Trophoblast cell (in vitro differentiated cells and primary cell): ENCODE results near the gene PKD1.
A peak's percentile ranks its signal among the peaks of the same experiment; 100 is the strongest.

ENCODE experiments used
- DNase-seq, 2 donors: peaks; one replicate each; pipeline ENCODE4 v3.0.0-alpha.2; 2016
- H2AFZ ChIP-seq: 2 replicates; pipeline ENCODE4 v1.6.1; 2013; ENCODE audit warnings: low read length, moderate library complexity, mild to moderate bottlenecking; ENCODE audit not compliant: insufficient read depth, poor library complexity
- H2AK5ac ChIP-seq: 2 replicates; pipeline ENCODE4 v1.6.1; 2013; ENCODE audit warnings: mild to moderate bottlenecking, low read length
- H2BK120ac ChIP-seq: 2 replicates; pipeline ENCODE4 v1.6.1; 2013; ENCODE audit warnings: low read length, mild to moderate bottlenecking, moderate library complexity; ENCODE audit not compliant: insufficient read depth, poor library complexity
- H2BK12ac ChIP-seq: 2 replicates; pipeline ENCODE4 v1.6.1; 2013; ENCODE audit warnings: mild to moderate bottlenecking, low read length, moderate library complexity
- H2BK5ac ChIP-seq: 2 replicates; pipeline ENCODE4 v1.6.1; 2013; ENCODE audit warnings: low read length, low read depth, moderate library complexity, mild to moderate bottlenecking; ENCODE audit not compliant: poor library complexity
- H3K14ac ChIP-seq: 2 replicates; pipeline ENCODE4 v1.6.1; 2013; ENCODE audit warnings: mild to moderate bottlenecking, low read length
- H3K18ac ChIP-seq: 2 replicates; pipeline ENCODE4 v1.6.1; 2013; ENCODE audit warnings: mild to moderate bottlenecking, low read length
- H3K23ac ChIP-seq: 2 replicates; pipeline ENCODE4 v1.6.1; 2013; ENCODE audit warnings: low read length
- H3K27ac ChIP-seq: 2 replicates; pipeline ENCODE4 v1.5.1; 2013; ENCODE audit warnings: low read depth, mild to moderate bottlenecking, inconsistent platforms, low read length, moderate library complexity
- H3K27me3 ChIP-seq: 2 replicates; pipeline ENCODE4 v1.6.1; 2013; ENCODE audit warnings: inconsistent platforms, mild to moderate bottlenecking, low read length, moderate library complexity; ENCODE audit not compliant: insufficient read depth
- H3K36me3 ChIP-seq, 2 experiments: 1 replicate in 1 of 2; 2 replicates in 1 of 2; pipeline ENCODE4 v1.6.1; 2013; ENCODE audit warnings: low read length in 2 of 2, mild to moderate bottlenecking in 2 of 2, moderate library complexity in 1 of 2; ENCODE audit not compliant: insufficient read depth in 2 of 2, control insufficient read depth in 1 of 2
- H3K4ac ChIP-seq: 2 replicates; pipeline ENCODE4 v1.6.1; 2013; ENCODE audit warnings: low read depth, mild to moderate bottlenecking, low read length, moderate library complexity
- H3K4me1 ChIP-seq, 2 experiments: 1 replicate in 1 of 2; 2 replicates in 1 of 2; pipeline ENCODE4 v1.6.1; 2013; ENCODE audit warnings: low read length in 2 of 2, mild to moderate bottlenecking in 2 of 2, moderate library complexity in 1 of 2; ENCODE audit not compliant: insufficient read depth in 2 of 2, control insufficient read depth in 1 of 2
- H3K4me2 ChIP-seq: 2 replicates; pipeline ENCODE4 v1.6.1; 2013; ENCODE audit warnings: inconsistent platforms, mild to moderate bottlenecking, low read length, moderate library complexity
- H3K4me3 ChIP-seq: 2 replicates; pipeline ENCODE4 v1.5.1; 2013; ENCODE audit warnings: mild to moderate bottlenecking, low read depth, low read length, inconsistent platforms
- H3K79me1 ChIP-seq: one replicate; pipeline ENCODE4 v1.6.1; 2013; ENCODE audit warnings: low read length
- H3K79me2 ChIP-seq: 2 replicates; pipeline ENCODE4 v1.6.1; 2013; ENCODE audit warnings: low read length, mild to moderate bottlenecking; ENCODE audit not compliant: control insufficient read depth, insufficient read depth, poor library complexity
- H3K9ac ChIP-seq: 2 replicates; pipeline ENCODE4 v1.6.1; 2013; ENCODE audit warnings: mild to moderate bottlenecking, low read length
- H3K9me3 ChIP-seq: 2 replicates; pipeline ENCODE4 v1.6.1; 2013; ENCODE audit warnings: low read depth, mild to moderate bottlenecking, control low read depth, inconsistent platforms, low read length; ENCODE audit not compliant: insufficient read depth
- H4K12ac ChIP-seq: 2 replicates; pipeline ENCODE4 v1.6.1; 2013; ENCODE audit warnings: low read depth, mild to moderate bottlenecking, low read length, moderate library complexity
- H4K8ac ChIP-seq: 2 replicates; pipeline ENCODE4 v1.6.1; 2013; ENCODE audit warnings: low read depth, mild to moderate bottlenecking, low read length, moderate library complexity
- H4K91ac ChIP-seq: one replicate; pipeline ENCODE4 v1.6.1; 2013; ENCODE audit warnings: low read depth, mild to moderate bottlenecking, low read length, moderate library complexity
- WGBS: extraction: QIAGEN DNeasy Blood & Tissue Kit; methylation state at CpG from one replicate; pipeline ENCODE4 v1.1.7; 2013; ENCODE audit warnings: missing lambda C conversion rate; ENCODE audit not compliant: insufficient read length, insufficient coverage; ENCODE audit errors: extremely low coverage; 5-methylcytosine and 5-hydroxymethylcytosine counted together

The PKD1 gene

GRCh38 chr16:2092866-2093265, 42.8 kb downstream of the PKD1 start:
- whole genome bisulfite sequencing, result no CpG with 5 or more reads among the region's 13 CpGs
- DNase-seq, result no peak

GRCh38 chr16:2092256-2092620, 43.5 kb downstream of the PKD1 start:
- Histone ChIP-seq H4K91ac (no peak overlapping the region), H3K18ac (no peak overlapping the region), H3K14ac (no peak overlapping the region), H2BK120ac (no peak overlapping the region), H3K4me2 (no peak overlapping the region), H3K27ac (no peak overlapping the region), H2BK5ac (no peak overlapping the region), H3K9ac (no peak overlapping the region), H3K4me1 (peaks cover 7 to 14% of the 10 kb centered on the region in 2 experiments), H4K8ac (no peak overlapping the region), H2AFZ (no peak overlapping the region), H3K23ac (no peak overlapping the region), H3K9me3 (peaks cover 3% of the 10 kb centered on the region), H2BK12ac (no peak overlapping the region), H4K12ac (no peak overlapping the region), H3K4ac (no peak overlapping the region), H3K27me3 (no peaks in the 10 kb centered on the region), H2AK5ac (no peak overlapping the region), H3K4me3 (no peak overlapping the region), H3K36me3 (peaks cover 65 to 71% of the 10 kb centered on the region in 2 experiments), H3K79me2 (no peaks in the 10 kb centered on the region), H3K79me1 (peaks cover 3% of the 10 kb centered on the region)
- no peak for DNase-seq
- WGBS, result no CpG with 5 or more reads among the region's 16 CpGs

More at GRCh38 chr16:2092866-2093265, 42.8 kb downstream of the PKD1 start:
- no peak overlapping the region for H3K27ac ChIP-seq
- H2AFZ ChIP-seq, result no peak overlapping the region
- peaks cover 7 to 14% of the 10 kb centered on the region in 2 experiments for H3K4me1 ChIP-seq
- peaks cover 3% of the 10 kb centered on the region for H3K79me1 ChIP-seq
- H3K79me2 ChIP-seq, result no peaks in the 10 kb centered on the region
- no peak overlapping the region for H2BK5ac ChIP-seq
- H2BK12ac ChIP-seq, result no peak overlapping the region
- H4K91ac ChIP-seq, result no peak overlapping the region
- H3K36me3 ChIP-seq, result peaks cover 65 to 70% of the 10 kb centered on the region in 2 experiments
- no peak overlapping the region for H2BK120ac ChIP-seq
- no peak overlapping the region for H3K14ac ChIP-seq
- H3K4ac ChIP-seq, result no peak overlapping the region
- no peak overlapping the region for H4K12ac ChIP-seq
- no peak overlapping the region for H3K4me3 ChIP-seq
- no peak overlapping the region for H3K18ac ChIP-seq
- H4K8ac ChIP-seq, result no peak overlapping the region
- no peak overlapping the region for H3K23ac ChIP-seq
- no peak overlapping the region for H3K4me2 ChIP-seq
- H3K9ac ChIP-seq, result no peak overlapping the region
- no peaks in the 10 kb centered on the region for H3K27me3 ChIP-seq
- peaks cover 3% of the 10 kb centered on the region for H3K9me3 ChIP-seq
- no peak overlapping the region for H2AK5ac ChIP-seq

- Histone ChIP-seq H2AK5ac (no peak overlapping the region), H3K27ac (no peak overlapping the region), H4K12ac (peak overlapping the region; percentile 51), H3K9me3 (peaks cover 3% of the 10 kb centered on the region), H3K14ac (peak overlapping the region; percentile 68), H3K18ac (peak overlapping the region; percentile 13), H3K4me3 (peak overlapping the region; percentile 64), H3K23ac (no peak overlapping the region), H3K36me3 (peaks cover 66 to 71% of the 10 kb centered on the region in 2 experiments), H2BK12ac (no peak overlapping the region), H3K79me1 (peaks cover 3% of the 10 kb centered on the region), H4K91ac (peak overlapping the region; percentile 38), H3K4me1 (peaks cover 7 to 14% of the 10 kb centered on the region in 2 experiments), H4K8ac (peak overlapping the region; percentile 64), H3K4me2 (peak overlapping the region; percentile 80), H3K27me3 (no peaks in the 10 kb centered on the region), H2AFZ (peak overlapping the region; percentile 41), H3K9ac (no peak overlapping the region), H3K79me2 (no peaks in the 10 kb centered on the region), H3K4ac (no peak overlapping the region), H2BK5ac (no peak overlapping the region), H2BK120ac (no peak overlapping the region)
- no CpG with 5 or more reads among the region's 49 CpGs for WGBS
- no peak for DNase-seq
Observed at GRCh38 chr16:2091547-2092255, 44.0 kb downstream of the PKD1 start.

GRCh38 chr16:2090777-2091546, 44.7 kb downstream of the PKD1 start:
- peak overlapping the region; percentile 41 for H2AFZ ChIP-seq

More at GRCh38 chr16:2090777-2091546, 44.7 kb downstream of the PKD1 start:
- no peak overlapping the region for H2BK12ac ChIP-seq
- H3K27me3 ChIP-seq, result no peaks in the 10 kb centered on the region
- no peak overlapping the region for H2BK120ac ChIP-seq
- H3K23ac ChIP-seq, result no peak overlapping the region
- peaks cover 3% of the 10 kb centered on the region for H3K79me1 ChIP-seq
- peak overlapping the region; percentile 68 for H3K14ac ChIP-seq
- peaks cover 68 to 74% of the 10 kb centered on the region in 2 experiments for H3K36me3 ChIP-seq
- peak overlapping the region; percentile 38 for H4K91ac ChIP-seq
- peak overlapping the region; percentile 51 for H4K12ac ChIP-seq
- H3K18ac ChIP-seq, result peak overlapping the region; percentile 13
- WGBS, result no CpG with 5 or more reads among the region's 101 CpGs
- H2BK5ac ChIP-seq, result no peak overlapping the region
- H3K9ac ChIP-seq, result no peak overlapping the region
- H3K27ac ChIP-seq, result no peak overlapping the region
- H4K8ac ChIP-seq, result peak overlapping the region; percentile 64
- DNase-seq, result peak; percentile 76
- peak overlapping the region; percentile 77 for H3K4me3 ChIP-seq
- no peak overlapping the region for H2AK5ac ChIP-seq
- no peaks in the 10 kb centered on the region for H3K79me2 ChIP-seq
- H3K4me1 ChIP-seq, result peaks cover 7 to 14% of the 10 kb centered on the region in 2 experiments
- peaks cover 3% of the 10 kb centered on the region for H3K9me3 ChIP-seq
- H3K4ac ChIP-seq, result no peak overlapping the region
- H3K4me2 ChIP-seq, result peak overlapping the region; percentile 97
